UCSD-AML1 (cell line): ENCODE results near the gene BRD9.

Source experiments
- DNase-seq: peaks from one replicate; lab custom pipeline; 2025; ENCODE audit not compliant: unreplicated experiment; lab: John Stamatoyannopoulos, UW

Gene BRD9

DNA sequence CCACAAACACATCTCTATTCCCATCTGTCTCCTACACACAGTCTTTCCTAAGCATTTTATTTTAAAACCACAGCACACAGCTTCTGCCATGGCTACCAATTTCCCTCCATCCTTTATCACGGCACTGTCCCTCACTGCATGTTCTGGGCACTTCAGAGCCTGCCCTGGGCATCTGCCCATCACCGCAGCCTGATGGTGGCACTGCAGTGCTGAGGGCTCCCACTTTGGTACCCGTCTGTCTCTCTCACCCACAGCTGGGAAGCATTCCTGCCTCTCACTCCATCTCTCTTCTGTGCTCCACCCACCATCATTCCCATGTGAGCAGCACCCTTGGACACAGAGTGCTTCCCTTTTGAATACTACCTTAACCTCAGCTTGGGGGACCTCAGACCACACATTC is 73.5 kb downstream of the BRD9 start:
- DNase-seq, result no peak

DNA sequence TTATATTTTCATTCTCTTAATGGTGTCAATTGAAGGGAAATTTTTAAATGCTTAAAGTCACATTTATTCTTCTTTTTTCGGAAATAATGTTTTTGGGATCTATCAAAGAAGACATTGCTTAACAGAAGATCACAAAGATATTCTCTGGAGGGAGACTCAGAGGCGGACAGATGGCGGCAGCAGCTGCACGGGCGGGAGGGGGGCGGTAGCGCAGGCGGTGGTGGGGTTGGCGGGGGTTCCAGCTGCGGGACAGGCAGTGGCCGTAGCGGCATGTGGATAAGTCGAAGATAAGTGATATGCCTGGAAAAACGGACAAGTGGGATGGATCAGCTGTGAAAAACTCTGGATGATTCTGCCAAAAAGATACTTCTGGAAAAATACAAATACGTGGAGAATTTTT is 76.4 kb downstream of the BRD9 start:
- DNase-seq, result no peak

DNA sequence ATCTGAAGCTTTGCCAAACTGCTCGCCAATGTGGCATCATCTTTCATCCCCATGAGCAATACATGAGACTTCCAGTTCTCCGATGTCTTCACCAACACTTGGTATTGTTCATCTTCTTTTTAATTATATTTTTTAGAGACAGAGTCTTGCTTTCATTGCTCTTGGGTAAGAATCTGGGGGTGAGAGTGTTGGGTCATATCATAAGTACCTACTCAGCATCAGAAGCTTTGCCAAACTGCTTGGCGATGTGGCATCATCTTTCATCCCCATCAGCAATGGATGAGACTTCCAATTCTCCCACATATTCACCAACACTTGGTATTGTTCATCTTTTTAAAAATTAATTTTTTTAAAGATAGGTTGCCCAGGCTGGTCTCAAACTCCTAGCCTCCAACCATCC is 77.2 kb downstream of the BRD9 start:
- no peak for DNase-seq
